Activated T-helper 2 cell treated with anti-CD3 and anti-CD28 coated beads, Interferon-gamma antibody, Interleukin-2, Interleukin-4, amounts not matched to agents 10 μg/mL and 5 μg/mL and 100 μg/mL, durations not matched to agents 14 hours and 24 hours and 36 hours (primary cell): ENCODE data around the gene METTL1. TPM values are rescaled to one million over a fixed set of nuclear protein-coding genes. Genes with fewer than 3 reads are reported as not detected.
"Not testable (repeated sequence)": the region's sequence is repeated elsewhere in the genome, so short reads cannot be mapped to it uniquely, and the experiment has no call there.

Experiments
- DNase-seq: peaks from one replicate; pipeline ENCODE4 v3.0.0; 2021; ENCODE audit warnings: low spot score
- H3K27ac Mint-ChIP-seq: one replicate; pipeline ENCODE4 v1.8.0; 2021; ENCODE audit warnings: mixed read lengths
- H3K27me3 Mint-ChIP-seq: one replicate; pipeline ENCODE4 v1.8.0; 2021; ENCODE audit warnings: low read depth, mixed read lengths
- H3K36me3 Mint-ChIP-seq: one replicate; pipeline ENCODE4 v1.8.0; 2021; ENCODE audit warnings: low read depth, mixed read lengths
- H3K4me1 Mint-ChIP-seq: one replicate; pipeline ENCODE4 v1.8.0; 2021; ENCODE audit warnings: low read depth, mixed read lengths
- H3K4me3 Mint-ChIP-seq: one replicate; pipeline ENCODE4 v1.8.0; 2021; ENCODE audit warnings: low read depth, mild to moderate bottlenecking, moderate library complexity, mixed read lengths
- H3K9me3 Mint-ChIP-seq: one replicate; pipeline ENCODE4 v1.8.0; 2021; ENCODE audit warnings: mixed read lengths
- intact Hi-C: fragments of 100-400 bp; cut with micrococcal nuclease; formaldehyde crosslinking; loops from one replicate; pipeline ENCODE4 v1.15.1; 2023
- total RNA-seq: library from RNA; stranded (reverse); gene quantifications from 2 replicates; pipeline ENCODE4 v1.2.3, GENCODE V29; 2022

The METTL1 gene
- total RNA-seq: 61.2 and 64.5 TPM in 2 replicates

GRCh38 chr12:57771873-57772428 is at the start of gene METTL1:
TSS of gene METTL1 (minus strand) at chr12:57772105. CDS start at chr12:57772083, 22 bp downstream.
- DNase-seq: peak; percentile 90
- Mint-ChIP-seq H3K27me3 (no peaks in the 10 kb centered on the region), H3K36me3 (peaks cover 43% of the 10 kb centered on the region), H3K4me3 (peak within 1 kb of the TSS; percentile 97), H3K27ac (peak within 1 kb of the TSS; percentile 99), H3K4me1 (peaks cover 11% of the 10 kb centered on the region), H3K9me3 (no peaks in the 10 kb centered on the region)
- intact Hi-C loops: loop anchor here (1.0 to 2.0 kb wide), 3 partner anchors 10 to 127 kb away; partner anchors contain the start of genes CDK4 and TSFM

DNA sequence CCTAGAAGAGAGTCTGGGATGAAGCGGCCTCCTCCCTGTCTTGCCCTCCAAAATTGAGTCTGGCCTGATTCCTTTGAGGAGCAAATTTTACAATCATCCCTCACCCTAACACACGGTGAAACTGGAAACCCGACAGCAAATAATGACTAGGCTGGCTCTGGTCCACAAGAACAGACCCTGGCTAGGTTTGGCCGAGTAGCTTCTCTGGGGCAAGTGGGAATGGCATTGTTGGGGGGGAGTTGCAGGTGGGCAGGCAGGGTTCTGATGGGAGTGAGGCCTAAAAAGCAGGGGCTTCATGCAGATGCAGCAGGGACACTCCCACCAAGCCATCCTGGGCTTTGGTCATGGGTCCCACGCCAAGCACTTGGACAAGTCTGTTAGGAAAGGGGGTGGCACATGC is 49.1 kb upstream of the METTL1 start:
- H3K4me1 Mint-ChIP-seq, DNase-seq, H3K4me3 Mint-ChIP-seq, H3K27me3 Mint-ChIP-seq, intact Hi-C loops, H3K27ac Mint-ChIP-seq, H3K9me3 Mint-ChIP-seq: not testable (repeated sequence)
- peaks cover 45% of the 10 kb centered on the region for H3K36me3 Mint-ChIP-seq

DNA sequence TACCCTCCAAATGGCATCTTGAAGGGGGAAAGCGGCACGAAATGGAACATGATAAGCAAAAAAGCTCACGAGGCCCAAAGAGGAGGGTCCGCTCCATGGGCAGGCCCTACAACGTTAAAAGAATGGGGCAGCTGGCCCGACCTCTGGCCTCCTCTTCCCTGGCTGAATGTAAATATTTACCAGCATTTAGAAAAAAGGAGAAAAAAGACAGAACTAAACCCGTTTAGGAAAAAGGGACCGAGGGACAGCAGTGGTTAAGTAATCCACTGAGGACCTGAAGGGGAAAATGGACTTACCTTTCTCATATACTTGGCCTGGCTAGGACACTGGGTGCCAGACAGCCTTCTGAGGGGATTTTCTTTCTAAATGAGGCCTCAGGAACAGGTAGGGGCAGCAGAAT is 48.2 kb upstream of the METTL1 start:
- H3K4me3 Mint-ChIP-seq, H3K4me1 Mint-ChIP-seq, H3K27me3 Mint-ChIP-seq, H3K27ac Mint-ChIP-seq, intact Hi-C loops, DNase-seq, H3K9me3 Mint-ChIP-seq: not testable (repeated sequence)
- H3K36me3 Mint-ChIP-seq: peaks cover 39% of the 10 kb centered on the region

- H3K4me3 Mint-ChIP-seq, intact Hi-C loops, H3K27ac Mint-ChIP-seq: not testable (repeated sequence)
These were observed 46.1 kb upstream of the METTL1 start for GRCh38 chr12:57817990-57818331.

GRCh38 chr12:57817261-57817989 is 45.5 kb upstream of the METTL1 start:
- H3K4me1 Mint-ChIP-seq: peaks cover 7% of the 10 kb centered on the region

More at GRCh38 chr12:57817990-57818331, 46.1 kb upstream of the METTL1 start:
- H3K36me3 Mint-ChIP-seq: peaks cover 26% of the 10 kb centered on the region
- DNase-seq, H3K27me3 Mint-ChIP-seq, H3K9me3 Mint-ChIP-seq, H3K4me1 Mint-ChIP-seq: not testable (repeated sequence)

GRCh38 chr12:57816855-57817151 is 44.9 kb upstream of the METTL1 start:
- Mint-ChIP-seq H3K27ac (no peak overlapping the region), H3K4me1 (peaks cover 7% of the 10 kb centered on the region), H3K4me3 (no peak overlapping the region), H3K9me3 (no peaks in the 10 kb centered on the region), H3K27me3 (no peaks in the 10 kb centered on the region), H3K36me3 (peaks cover 17% of the 10 kb centered on the region)
- intact Hi-C loops: no loop called here
- DNase-seq: no peak

More at GRCh38 chr12:57817261-57817989, 45.5 kb upstream of the METTL1 start:
- DNase-seq: no peak
- Mint-ChIP-seq H3K36me3 (peaks cover 21% of the 10 kb centered on the region), H3K27me3 (no peaks in the 10 kb centered on the region), H3K9me3 (no peaks in the 10 kb centered on the region), H3K27ac (no peak overlapping the region), H3K4me3 (no peak overlapping the region)
- intact Hi-C loops: no loop called here

DNA sequence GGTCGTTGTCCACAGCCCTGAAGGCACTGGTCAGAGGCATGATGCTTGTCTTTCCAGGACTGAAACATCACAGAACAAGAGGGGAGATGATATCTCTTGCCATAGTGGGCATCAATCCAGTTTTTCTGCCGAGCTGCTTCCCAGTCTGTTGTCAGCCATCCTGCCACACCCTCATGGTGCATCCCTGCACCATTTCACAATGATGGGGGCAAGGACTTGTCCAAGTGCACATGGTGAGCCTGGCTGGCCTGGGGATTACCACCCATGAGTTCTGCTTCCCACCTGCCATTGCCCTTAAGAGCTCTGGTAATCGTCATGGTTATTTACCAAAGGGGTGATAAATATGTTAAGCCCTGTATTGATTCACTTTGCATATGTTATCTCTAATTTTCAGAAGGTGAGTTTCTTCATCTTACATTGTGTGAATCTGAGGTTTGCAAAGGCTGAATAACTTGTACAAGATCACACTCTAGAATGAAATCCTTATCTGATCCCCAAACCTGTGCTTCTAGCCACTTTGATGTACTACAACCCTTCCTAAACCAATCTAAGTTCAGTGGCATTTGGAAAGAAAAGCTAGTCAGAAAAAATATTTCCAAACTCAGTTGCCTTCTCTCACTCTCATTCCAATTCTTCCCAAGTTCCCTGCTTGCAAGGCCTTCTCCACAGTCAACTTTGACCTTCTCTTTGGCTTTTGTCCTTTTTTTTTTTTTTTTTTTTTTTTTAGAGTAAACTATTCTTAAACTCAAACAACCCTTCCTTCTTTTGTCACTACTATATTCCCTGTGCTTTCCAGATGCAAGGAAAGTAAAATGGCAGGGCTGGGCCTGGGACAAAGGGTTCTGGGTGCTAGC is 44.3 kb upstream of the METTL1 start:
- Mint-ChIP-seq H3K36me3 (peaks cover 13% of the 10 kb centered on the region), H3K4me3 (no peak overlapping the region), H3K4me1 (peaks cover 7% of the 10 kb centered on the region), H3K9me3 (no peaks in the 10 kb centered on the region), H3K27me3 (no peaks in the 10 kb centered on the region), H3K27ac (no peak overlapping the region)
- intact Hi-C loops: no loop called here
- no peak for DNase-seq

DNA sequence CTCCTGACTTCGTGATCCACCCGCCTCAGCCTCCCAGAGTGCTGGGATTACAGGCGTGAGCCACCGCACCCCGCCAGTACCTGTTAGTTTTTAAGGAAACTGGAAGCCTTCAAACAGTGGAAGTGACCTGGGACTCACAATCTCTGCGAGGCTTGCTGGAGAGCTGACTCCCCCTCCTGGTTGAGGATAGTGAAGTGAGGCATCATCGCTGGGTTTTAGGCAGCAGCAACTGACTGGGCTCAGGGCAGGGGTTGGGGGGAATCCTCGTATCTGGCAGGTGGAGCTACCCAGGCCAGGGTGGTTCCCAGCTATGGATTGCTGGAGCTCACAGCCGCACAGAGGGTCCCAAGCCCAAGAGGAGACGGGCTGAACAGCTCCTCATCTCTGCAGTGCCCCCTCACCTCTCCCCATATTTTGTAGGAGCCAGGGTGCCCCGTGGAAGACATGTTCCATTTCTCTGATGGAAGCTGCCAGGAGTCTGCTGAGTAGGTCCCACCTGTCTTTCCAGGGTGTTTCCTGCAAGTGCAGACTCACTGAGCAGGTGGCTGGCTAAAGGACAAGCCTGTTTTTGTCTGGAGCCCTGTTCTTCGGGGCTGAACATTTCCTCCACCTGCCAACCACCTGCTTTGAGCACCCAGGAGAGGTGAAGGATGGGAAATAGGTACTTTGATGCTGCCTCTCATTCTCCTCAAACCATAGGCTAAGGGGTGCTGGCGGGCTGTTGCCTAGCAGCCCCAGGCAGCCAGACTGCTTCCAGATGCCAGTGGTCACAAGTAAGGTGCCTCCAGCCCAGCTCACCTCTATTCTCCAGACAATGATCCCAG is 43.5 kb upstream of the METTL1 start:
- peaks cover 8% of the 10 kb centered on the region for H3K36me3 Mint-ChIP-seq
- H3K9me3 Mint-ChIP-seq: no peaks in the 10 kb centered on the region
- H3K4me3 Mint-ChIP-seq: no peak overlapping the region
- intact Hi-C loops: no loop called here
- H3K4me1 Mint-ChIP-seq: peaks cover 7% of the 10 kb centered on the region
- no peaks in the 10 kb centered on the region for H3K27me3 Mint-ChIP-seq
- DNase-seq: no peak
- H3K27ac Mint-ChIP-seq: no peak overlapping the region

GRCh38 chr12:57813971-57814772 is 42.3 kb upstream of the METTL1 start:
- H3K4me3 Mint-ChIP-seq: no peak overlapping the region
- no peak for DNase-seq
- no peak overlapping the region for H3K27ac Mint-ChIP-seq
- peaks cover 8% of the 10 kb centered on the region for H3K36me3 Mint-ChIP-seq
- H3K27me3 Mint-ChIP-seq: no peaks in the 10 kb centered on the region
- H3K9me3 Mint-ChIP-seq: no peaks in the 10 kb centered on the region
- intact Hi-C loops: no loop called here
- H3K4me1 Mint-ChIP-seq: peaks cover 7% of the 10 kb centered on the region

DNA sequence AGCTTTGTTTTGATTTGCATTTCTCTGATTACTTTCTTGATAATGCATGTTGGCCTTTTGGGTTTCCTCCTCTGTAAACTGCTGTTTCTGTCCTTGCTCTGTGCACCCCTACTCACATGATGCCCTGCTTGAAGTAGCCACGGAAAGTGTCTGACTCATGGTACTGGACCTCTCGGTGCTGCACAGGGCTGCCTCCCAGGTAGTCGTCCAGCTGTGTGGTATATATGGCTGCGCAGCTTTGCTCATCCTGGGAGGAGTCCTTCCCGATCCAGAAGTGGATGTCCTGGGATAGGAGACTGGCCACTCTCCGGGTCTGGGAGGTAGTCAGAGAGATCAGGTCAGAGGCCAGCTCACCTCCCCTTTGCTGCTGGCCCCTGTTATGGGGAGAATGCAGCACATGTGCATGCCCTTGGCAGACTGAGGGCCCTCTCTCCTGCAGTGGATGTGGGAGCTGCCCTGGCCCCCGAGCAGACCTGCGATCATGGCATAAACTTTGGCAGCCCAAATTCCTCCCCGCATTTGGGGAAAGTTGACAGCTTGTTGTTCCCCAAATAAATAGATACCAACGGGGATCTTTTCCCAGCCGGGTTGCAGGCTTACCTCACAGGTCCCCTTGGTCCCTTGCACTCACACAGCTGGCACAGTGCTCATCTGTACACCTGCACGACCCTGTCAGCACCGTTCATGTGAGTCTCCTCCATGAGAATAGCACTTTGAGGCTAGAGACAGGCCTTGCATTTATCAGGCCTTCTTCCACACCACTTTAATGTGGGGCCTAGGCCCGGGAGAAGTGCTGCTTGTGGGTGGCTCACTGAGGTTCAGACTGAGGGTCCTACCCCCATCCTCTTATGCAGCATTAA is 41.4 kb upstream of the METTL1 start:
- DNase-seq: no peak
- Mint-ChIP-seq H3K4me1 (peaks cover 7% of the 10 kb centered on the region), H3K27me3 (no peaks in the 10 kb centered on the region), H3K36me3 (peaks cover under 1% of the 10 kb centered on the region), H3K4me3 (no peak overlapping the region), H3K27ac (no peak overlapping the region), H3K9me3 (no peaks in the 10 kb centered on the region)
- intact Hi-C loops: no loop called here

GRCh38 chr12:57811028-57811755 is 39.3 kb upstream of the METTL1 start:
- no peaks in the 10 kb centered on the region for H3K27me3 Mint-ChIP-seq
- DNase-seq: no peak
- intact Hi-C loops: no loop called here
- no peak overlapping the region for H3K4me3 Mint-ChIP-seq
- H3K4me1 Mint-ChIP-seq: peaks cover 7% of the 10 kb centered on the region
- H3K27ac Mint-ChIP-seq: no peak overlapping the region
- no peaks in the 10 kb centered on the region for H3K36me3 Mint-ChIP-seq
- no peaks in the 10 kb centered on the region for H3K9me3 Mint-ChIP-seq
